CD14-positive monocyte (primary cell): Measurements from ENCODE around the gene ASCC1. TPM values are rescaled to one million over a fixed set of nuclear protein-coding genes. Genes with fewer than 3 reads are reported as not detected.

Experiments used
- DNase-seq, 3 donors: peaks; one replicate each; pipeline ENCODE4 v3.0.0-alpha.2; 2011 to 2022
- H2AFZ ChIP-seq: 2 replicates; pipeline ENCODE4 v1.6.0; 2012; ENCODE audit warnings: mild to moderate bottlenecking, low read depth, low read length, inconsistent platforms; ENCODE audit not compliant: insufficient read depth, poor library complexity, severe bottlenecking
- H3K27ac ChIP-seq, 2 donors: 1 replicate in 1 of 2; 2 replicates in 1 of 2; pipeline ENCODE4 v1.5.1; 2012 to 2013; ENCODE audit warnings: low read length in 2 of 2, control low read depth in 1 of 2, inconsistent platforms in 1 of 2, low read depth in 1 of 2, mild to moderate bottlenecking in 1 of 2
- H3K27me3 ChIP-seq, 2 donors: one replicate each; pipeline versions ENCODE4 v1.6.0 to v1.6.1; 2011 to 2013; ENCODE audit warnings: low read length in 2 of 2; ENCODE audit not compliant: control insufficient read depth in 2 of 2, insufficient read depth in 2 of 2
- H3K36me3 ChIP-seq, 2 donors: replicated peaks in 1 of 2; 1 replicate in 1 of 2; 2 replicates in 1 of 2; pipeline versions ENCODE4 v1.5.1 to v1.6.1; 2012 to 2013; ENCODE audit warnings: low read length in 2 of 2, control low read depth in 1 of 2, inconsistent platforms in 1 of 2, mild to moderate bottlenecking in 1 of 2; ENCODE audit not compliant: insufficient read depth in 2 of 2, control insufficient read depth in 1 of 2
- H3K4me1 ChIP-seq, 2 donors: 1 replicate in 1 of 2; 2 replicates in 1 of 2; pipeline versions ENCODE4 v1.5.1 to v1.6.1; 2012 to 2013; ENCODE audit warnings: low read length in 2 of 2, control low read depth in 1 of 2, inconsistent platforms in 1 of 2, mild to moderate bottlenecking in 1 of 2, moderate library complexity in 1 of 2; ENCODE audit not compliant: insufficient read depth in 2 of 2, control insufficient read depth in 1 of 2
- H3K4me2 ChIP-seq: replicated peaks from 2 replicates; pipeline ENCODE3; 2012; ENCODE audit warnings: low read length, moderate library complexity, mild to moderate bottlenecking; ENCODE audit not compliant: poor library complexity, severe bottlenecking; ENCODE audit errors: extremely low read depth
- H3K4me3 ChIP-seq, 3 experiments: fragments of 200-600 bp in 1 of 3; sonication (generic) in 1 of 3; replicated peaks in 1 of 3; 1 replicate in 2 of 3; 2 replicates in 1 of 3; pipeline ENCODE4 v1.5.1; 2011 to 2013; ENCODE audit warnings: low read length in 3 of 3, mild to moderate bottlenecking in 3 of 3, control low read depth in 2 of 3, low read depth in 2 of 3, inconsistent platforms in 1 of 3, moderate library complexity in 1 of 3
- H3K79me2 ChIP-seq: 2 replicates; pipeline ENCODE4 v1.6.0; 2012; ENCODE audit warnings: mild to moderate bottlenecking, control low read depth, inconsistent platforms, low read length, moderate library complexity; ENCODE audit not compliant: insufficient read depth
- H3K9ac ChIP-seq: 2 replicates; pipeline ENCODE4 v1.6.0; 2017; ENCODE audit warnings: low read length, mild to moderate bottlenecking; ENCODE audit not compliant: insufficient read depth, poor library complexity, severe bottlenecking
- H3K9me3 ChIP-seq, 2 donors: replicated peaks in 1 of 2; 1 replicate in 1 of 2; 2 replicates in 1 of 2; pipeline versions ENCODE4 v1.5.1 to v1.6.1; 2012 to 2013; ENCODE audit warnings: low read length in 2 of 2, control low read depth in 1 of 2; ENCODE audit not compliant: control insufficient read depth in 1 of 2, insufficient read depth in 1 of 2
- H4K20me1 ChIP-seq: 2 replicates; pipeline ENCODE4 v1.6.0; 2012; ENCODE audit warnings: mild to moderate bottlenecking, low read length, control low read depth, moderate library complexity; ENCODE audit not compliant: insufficient read depth
- H3K27ac Mint-ChIP-seq, 7 donors: one replicate each; pipeline ENCODE4 v1.8.0; 2020; ENCODE audit warnings: mild to moderate bottlenecking in 7 of 7, mixed read lengths in 7 of 7, moderate library complexity in 6 of 7, inconsistent platforms in 2 of 7
- H3K27me3 Mint-ChIP-seq, 3 donors: one replicate each; pipeline ENCODE4 v1.8.0; 2021 to 2022; ENCODE audit warnings: low read depth in 3 of 3, mild to moderate bottlenecking in 3 of 3, mixed read lengths in 3 of 3, moderate library complexity in 3 of 3, inconsistent platforms in 1 of 3
- H3K36me3 Mint-ChIP-seq, 2 donors: one replicate each; pipeline ENCODE4 v1.8.0; 2020; ENCODE audit warnings: mixed read lengths in 2 of 2, inconsistent platforms in 1 of 2, mild to moderate bottlenecking in 1 of 2
- H3K4me1 Mint-ChIP-seq: one replicate; pipeline ENCODE4 v1.8.0; 2020; ENCODE audit warnings: mild to moderate bottlenecking, mixed read lengths
- H3K4me3 Mint-ChIP-seq, 2 donors: one replicate each; pipeline ENCODE4 v1.8.0; 2020; ENCODE audit warnings: mild to moderate bottlenecking in 2 of 2, mixed read lengths in 2 of 2, moderate library complexity in 1 of 2
- H3K9me3 Mint-ChIP-seq, 7 donors: one replicate each; pipeline ENCODE4 v1.8.0; 2020 to 2022; ENCODE audit warnings: mixed read lengths in 7 of 7, mild to moderate bottlenecking in 6 of 7, moderate library complexity in 6 of 7, inconsistent platforms in 2 of 7
- WGBS: methylation state at CpG from one replicate; pipeline ENCODE4 v1.1.5; 2013; ENCODE audit warnings: missing lambda C conversion rate; ENCODE audit not compliant: insufficient coverage; 5-methylcytosine and 5-hydroxymethylcytosine counted together
- intact Hi-C, 2 donors: fragments of 100-400 bp; cut with micrococcal nuclease; formaldehyde crosslinking; loops; one replicate each; pipeline versions ENCODE4 v1.15.0 to v1.15.1; 2023
- polyA plus RNA-seq, 3 donors: library from polyadenylated mRNA; depleted of rRNA in 1 of 3; unstranded in 2 of 3; stranded (reverse) in 1 of 3; fragments of 300-500 nt in 2 of 3; fragments of >200 nt in 1 of 3; fragmentation: Illumina TruSeq in 2 of 3; gene quantifications; 1 replicate in 2 of 3; 2 replicates in 1 of 3; pipeline ENCODE4 v1.2.3, GENCODE V29; 2012 to 2021
- TF ChIP-seq, protein P1 (sequence below): fragments of 200-600 bp; IDR thresholded peaks from one replicate; pipeline ENCODE4 v1.8.0; 2022; ENCODE audit warnings: antibody characterized with exemption, mild to moderate bottlenecking

ASCC1 gene
- polyA plus RNA-seq, 3 donors = 8.2 to 20.9 (median 17.9) TPM

- peak in 2 of 3 donors; percentile 25 to 51 for DNase-seq
- Histone ChIP-seq H3K27ac (peak overlapping the region in 1 of 2 donors; percentile 6), H3K4me2 (no peak overlapping the region), H3K27me3 (no peaks in the 10 kb centered on the region), H3K9me3 (no peaks in the 10 kb centered on the region), H4K20me1 (no peaks in the 10 kb centered on the region), H3K4me3 (no peak overlapping the region), H3K36me3 (peaks cover 32 to 60% of the 10 kb centered on the region in 2 donors), H3K9ac (no peak overlapping the region), H3K4me1 (peaks cover 13 to 22% of the 10 kb centered on the region in 2 donors), H3K79me2 (peaks cover 55% of the 10 kb centered on the region), H2AFZ (no peak overlapping the region)
- TF ChIP-seq, protein P1, sequence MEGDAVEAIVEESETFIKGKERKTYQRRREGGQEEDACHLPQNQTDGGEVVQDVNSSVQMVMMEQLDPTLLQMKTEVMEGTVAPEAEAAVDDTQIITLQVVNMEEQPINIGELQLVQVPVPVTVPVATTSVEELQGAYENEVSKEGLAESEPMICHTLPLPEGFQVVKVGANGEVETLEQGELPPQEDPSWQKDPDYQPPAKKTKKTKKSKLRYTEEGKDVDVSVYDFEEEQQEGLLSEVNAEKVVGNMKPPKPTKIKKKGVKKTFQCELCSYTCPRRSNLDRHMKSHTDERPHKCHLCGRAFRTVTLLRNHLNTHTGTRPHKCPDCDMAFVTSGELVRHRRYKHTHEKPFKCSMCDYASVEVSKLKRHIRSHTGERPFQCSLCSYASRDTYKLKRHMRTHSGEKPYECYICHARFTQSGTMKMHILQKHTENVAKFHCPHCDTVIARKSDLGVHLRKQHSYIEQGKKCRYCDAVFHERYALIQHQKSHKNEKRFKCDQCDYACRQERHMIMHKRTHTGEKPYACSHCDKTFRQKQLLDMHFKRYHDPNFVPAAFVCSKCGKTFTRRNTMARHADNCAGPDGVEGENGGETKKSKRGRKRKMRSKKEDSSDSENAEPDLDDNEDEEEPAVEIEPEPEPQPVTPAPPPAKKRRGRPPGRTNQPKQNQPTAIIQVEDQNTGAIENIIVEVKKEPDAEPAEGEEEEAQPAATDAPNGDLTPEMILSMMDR = no peak
- no peaks in the 10 kb centered on the region for H3K9me3 Mint-ChIP-seq
- peaks cover 40 to 43% of the 10 kb centered on the region in 2 donors for H3K36me3 Mint-ChIP-seq
- H3K4me1 Mint-ChIP-seq = peaks cover 18% of the 10 kb centered on the region
- H3K4me3 Mint-ChIP-seq = no peak overlapping the region
- no peaks in the 10 kb centered on the region for H3K27me3 Mint-ChIP-seq
- intact Hi-C loops = loop anchor here (10.0 kb wide), 3 partner anchors 65 to 115 kb away; no protein-coding TSS in a partner anchor
- WGBS = 0% methylated on average over 2 of the region's 8 CpGs
- H3K27ac Mint-ChIP-seq = peak overlapping the region in 6 of 7 donors; percentile 31 to 84 (median 54)
These were observed 13.5 kb upstream of the ASCC1 start for GRCh38 chr10:72229261-72230251.

GRCh38 chr10:72228318-72228751 lies 12.3 kb upstream of the ASCC1 start:
- TF ChIP-seq, protein P1 = no peak
- DNase-seq = no peak
- H3K4me2 ChIP-seq = no peak overlapping the region
- no CpG with 5 or more reads among the region's 2 CpGs for WGBS
- no peaks in the 10 kb centered on the region for H4K20me1 ChIP-seq
- H3K36me3 ChIP-seq = peaks cover 24 to 50% of the 10 kb centered on the region in 2 donors
- H3K4me3 Mint-ChIP-seq = no peak overlapping the region
- intact Hi-C loops = loop anchor here in 1 of 2 donors (10.0 kb wide), 1 partner anchor 104 kb away; no protein-coding TSS in a partner anchor
- peak overlapping the region in 1 of 7 donors; percentile 6 for H3K27ac Mint-ChIP-seq
- H3K27ac ChIP-seq = peak overlapping the region in 1 of 2 donors; percentile 5
- peaks cover 29% of the 10 kb centered on the region for H3K4me1 Mint-ChIP-seq
- no peak overlapping the region for H3K4me3 ChIP-seq
- H3K9ac ChIP-seq = no peak overlapping the region
- H3K4me1 ChIP-seq = peaks cover 24 to 35% of the 10 kb centered on the region in 2 donors
- peaks cover 61% of the 10 kb centered on the region for H3K79me2 ChIP-seq
- H3K9me3 ChIP-seq = no peaks in the 10 kb centered on the region
- no peaks in the 10 kb centered on the region for H3K27me3 Mint-ChIP-seq
- no peaks in the 10 kb centered on the region for H3K27me3 ChIP-seq
- H3K9me3 Mint-ChIP-seq = no peaks in the 10 kb centered on the region
- H2AFZ ChIP-seq = no peak overlapping the region
- H3K36me3 Mint-ChIP-seq = peaks cover 36 to 40% of the 10 kb centered on the region in 2 donors
